Esophagus squamous epithelium (tissue), 5 donors: ENCODE measurements around the gene NCKAP5. TPM values are rescaled to one million over a fixed set of nuclear protein-coding genes. Genes with fewer than 3 reads are reported as not detected.

Experiments
- DNase-seq: peaks from one replicate; lab custom pipeline; 2025; lab: John Stamatoyannopoulos, UW
- H3K27ac ChIP-seq, 4 donors: fragments of 200-600 bp; sonication (generic); one replicate each; pipeline ENCODE4 v1.5.1; 2016 to 2019; ENCODE audit warnings: mild to moderate bottlenecking in 1 of 4
- H3K27me3 ChIP-seq, 4 donors: fragments of 200-600 bp; sonication (generic); 1 replicate in 3 of 4; 2 replicates in 1 of 4; pipeline versions ENCODE4 v1.5.1 to v1.6.0; 2017 to 2021; ENCODE audit warnings: antibody characterized with exemption in 1 of 4
- H3K36me3 ChIP-seq, 3 donors: fragments of 200-600 bp; sonication (generic); one replicate each; pipeline ENCODE4 v1.5.1; 2016 to 2019
- H3K4me1 ChIP-seq, 3 donors: fragments of 200-600 bp; sonication (generic); one replicate each; pipeline ENCODE4 v1.5.1; 2017 to 2019
- H3K4me3 ChIP-seq, 4 donors: fragments of 200-600 bp; sonication (generic); 1 replicate in 3 of 4; 2 replicates in 1 of 4; pipeline ENCODE4 v1.5.1; 2016 to 2019; ENCODE audit warnings: mild to moderate bottlenecking in 2 of 4, moderate library complexity in 1 of 4
- H3K9me3 ChIP-seq, 3 donors: fragments of 200-600 bp; sonication (generic); one replicate each; pipeline ENCODE4 v1.5.1; 2016 to 2019
- POLR2A ChIP-seq, 4 donors: fragments of 450-650 bp; IDR thresholded peaks; one replicate each; pipeline ENCODE4 v1.6.1; 2017; ENCODE audit warnings: antibody characterized with exemption in 4 of 4, mild to moderate bottlenecking in 4 of 4, moderate library complexity in 3 of 4
- WGBS, 2 donors: methylation state at CpG; one replicate each; pipeline ENCODE4 v1.1.5; 2018; 5-methylcytosine and 5-hydroxymethylcytosine counted together
- intact Hi-C: fragments of 100-400 bp; cut with DNase I; formaldehyde crosslinking; loops from one replicate; pipeline ENCODE4 v1.15.0; 2022
- total RNA-seq, 4 donors: library from RNA; depleted of rRNA; stranded (reverse); fragments of >200 nt; gene quantifications; one replicate each; pipeline ENCODE4 v1.1.0, GENCODE V29; 2016
- TF ChIP-seq, protein P1 (sequence below), 6 experiments: fragments of 450-650 bp in 4 of 6; fragments of 200-600 bp in 2 of 6; sonication (generic) in 2 of 6; IDR thresholded peaks; one replicate each; pipeline ENCODE4 v1.5.1; 2016 to 2019; ENCODE audit warnings: antibody characterized with exemption in 6 of 6, mild to moderate bottlenecking in 4 of 6, moderate library complexity in 4 of 6
- donor health status: DM: yes; HTN: yes; CAD: no.

The NCKAP5 gene
- total RNA-seq, 4 donors from 2014 or later: 4.5 to 6.9 (median 5.3) TPM

GRCh38 chr2:132752421-132753206 lies 815.6 kb downstream of the NCKAP5 start:
- intact Hi-C loops: no loop called here
- no peaks in the 10 kb centered on the region for H3K27me3 ChIP-seq
- no peak overlapping the region for H3K27ac ChIP-seq
- H3K36me3 ChIP-seq: no peaks in the 10 kb centered on the region
- WGBS, 2 donors: 85 to 87% methylated on average over 5 of the region's 5 CpGs
- no peak for TF ChIP-seq POLR2A (IDR thresholded peaks at IDR 0.05)
- TF ChIP-seq, protein P1, sequence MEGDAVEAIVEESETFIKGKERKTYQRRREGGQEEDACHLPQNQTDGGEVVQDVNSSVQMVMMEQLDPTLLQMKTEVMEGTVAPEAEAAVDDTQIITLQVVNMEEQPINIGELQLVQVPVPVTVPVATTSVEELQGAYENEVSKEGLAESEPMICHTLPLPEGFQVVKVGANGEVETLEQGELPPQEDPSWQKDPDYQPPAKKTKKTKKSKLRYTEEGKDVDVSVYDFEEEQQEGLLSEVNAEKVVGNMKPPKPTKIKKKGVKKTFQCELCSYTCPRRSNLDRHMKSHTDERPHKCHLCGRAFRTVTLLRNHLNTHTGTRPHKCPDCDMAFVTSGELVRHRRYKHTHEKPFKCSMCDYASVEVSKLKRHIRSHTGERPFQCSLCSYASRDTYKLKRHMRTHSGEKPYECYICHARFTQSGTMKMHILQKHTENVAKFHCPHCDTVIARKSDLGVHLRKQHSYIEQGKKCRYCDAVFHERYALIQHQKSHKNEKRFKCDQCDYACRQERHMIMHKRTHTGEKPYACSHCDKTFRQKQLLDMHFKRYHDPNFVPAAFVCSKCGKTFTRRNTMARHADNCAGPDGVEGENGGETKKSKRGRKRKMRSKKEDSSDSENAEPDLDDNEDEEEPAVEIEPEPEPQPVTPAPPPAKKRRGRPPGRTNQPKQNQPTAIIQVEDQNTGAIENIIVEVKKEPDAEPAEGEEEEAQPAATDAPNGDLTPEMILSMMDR (IDR thresholded peaks at IDR 0.05): no peak
- no peak for DNase-seq
- H3K9me3 ChIP-seq: no peaks in the 10 kb centered on the region
- H3K4me1 ChIP-seq: no peaks in the 10 kb centered on the region
- H3K4me3 ChIP-seq: no peak overlapping the region

DNA sequence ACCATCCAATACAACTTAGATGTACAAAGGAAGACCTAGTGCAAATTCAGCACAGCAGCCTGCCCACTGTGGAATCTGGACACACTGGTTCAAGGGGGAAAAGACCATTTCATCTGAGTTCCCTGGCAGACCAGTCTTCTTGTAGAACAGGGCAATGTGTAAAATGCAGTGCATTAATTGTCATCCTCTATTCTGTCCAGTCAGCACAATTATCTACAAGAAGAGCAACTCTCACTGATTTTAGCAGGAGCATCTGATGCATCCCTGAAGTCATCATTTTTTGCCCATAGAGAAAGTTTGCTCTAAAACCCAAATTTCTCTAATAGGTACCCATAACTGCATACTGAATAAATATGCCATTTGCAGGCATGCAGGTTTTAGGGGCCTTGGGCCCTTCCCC lies 816.4 kb downstream of the NCKAP5 start:
- Histone ChIP-seq H3K4me1 (no peaks in the 10 kb centered on the region), H3K4me3 (no peak overlapping the region), H3K9me3 (no peaks in the 10 kb centered on the region), H3K27ac (no peak overlapping the region), H3K27me3 (no peaks in the 10 kb centered on the region), H3K36me3 (no peaks in the 10 kb centered on the region)
- intact Hi-C loops: no loop called here
- no peak for DNase-seq
- no peak for TF ChIP-seq POLR2A (IDR thresholded peaks at IDR 0.05)

DNA sequence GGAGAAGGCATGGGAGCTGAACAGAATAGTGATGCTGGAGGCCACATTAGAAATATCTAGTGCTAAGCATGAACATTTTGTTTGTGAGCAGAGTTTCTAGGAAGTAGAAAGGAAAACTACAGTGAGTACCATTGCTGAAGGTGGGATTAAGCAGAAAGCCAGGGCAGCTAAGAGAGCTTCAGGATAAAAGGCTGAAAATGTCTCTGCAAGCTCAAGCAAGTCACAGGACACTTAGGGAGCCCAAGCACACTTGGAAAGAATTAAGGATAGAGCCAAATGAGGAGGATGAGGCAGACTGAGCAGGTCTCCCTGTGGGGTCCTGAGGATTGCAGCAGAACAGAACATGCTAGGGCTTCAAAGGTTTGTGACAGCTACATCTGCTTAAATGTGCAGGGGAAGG lies 817.7 kb downstream of the NCKAP5 start:
- H3K4me1 ChIP-seq: no peaks in the 10 kb centered on the region
- intact Hi-C loops: no loop called here
- TF ChIP-seq, protein P1 (IDR thresholded peaks at IDR 0.05): no peak
- TF ChIP-seq POLR2A (IDR thresholded peaks at IDR 0.05): no peak
- H3K27ac ChIP-seq: no peak overlapping the region
- H3K9me3 ChIP-seq: no peaks in the 10 kb centered on the region
- H3K4me3 ChIP-seq: no peak overlapping the region
- H3K36me3 ChIP-seq: no peaks in the 10 kb centered on the region
- DNase-seq: no peak
- H3K27me3 ChIP-seq: no peaks in the 10 kb centered on the region

DNA sequence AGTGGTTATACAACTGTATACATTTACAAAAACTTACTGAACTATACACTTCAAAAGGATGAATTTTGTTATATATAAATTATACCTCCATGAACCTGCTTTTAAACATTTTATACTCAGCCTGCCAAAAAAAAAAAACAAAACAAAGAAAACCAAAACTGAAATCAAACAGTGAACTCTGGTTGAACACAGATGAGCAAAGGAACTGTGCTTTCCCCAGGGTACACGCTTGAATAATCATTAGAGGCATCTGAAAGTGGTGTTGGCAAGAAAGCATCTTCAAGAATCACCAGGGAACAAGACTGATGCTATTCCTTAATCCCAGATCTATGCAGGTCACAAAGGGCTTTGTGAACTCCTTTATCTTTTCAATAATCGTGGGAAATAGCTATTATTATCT lies 821.2 kb downstream of the NCKAP5 start:
- H3K36me3 ChIP-seq: no peaks in the 10 kb centered on the region
- WGBS, 2 donors: 49 to 55% methylated on average over 2 of the region's 2 CpGs
- no peak overlapping the region for H3K4me3 ChIP-seq
- no peaks in the 10 kb centered on the region for H3K27me3 ChIP-seq
- no peak for DNase-seq
- H3K4me1 ChIP-seq: no peaks in the 10 kb centered on the region
- no peak for TF ChIP-seq POLR2A (IDR thresholded peaks at IDR 0.05)
- TF ChIP-seq, protein P1 (IDR thresholded peaks at IDR 0.05): no peak
- intact Hi-C loops: no loop called here
- no peaks in the 10 kb centered on the region for H3K9me3 ChIP-seq
- H3K27ac ChIP-seq: no peak overlapping the region

DNA sequence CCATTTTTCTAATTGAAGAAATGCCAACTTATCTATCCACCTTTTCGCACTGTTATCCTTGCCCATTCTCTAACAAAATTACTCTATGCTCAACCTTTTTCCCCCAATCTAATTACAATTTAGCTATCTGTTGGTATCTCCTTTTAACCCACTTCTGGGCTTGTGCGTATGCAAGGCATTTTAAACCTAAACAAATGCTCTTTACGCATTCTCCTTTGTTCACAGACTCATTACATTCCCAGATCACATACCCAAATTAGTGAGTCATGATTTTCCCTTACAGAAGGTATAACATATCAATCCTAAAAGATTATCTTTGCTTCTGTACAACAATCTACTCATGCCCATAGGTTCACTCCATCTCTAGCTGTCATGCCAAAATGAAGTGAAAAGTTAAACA lies 826.5 kb downstream of the NCKAP5 start:
- Histone ChIP-seq H3K4me1 (no peaks in the 10 kb centered on the region), H3K9me3 (no peaks in the 10 kb centered on the region), H3K27me3 (no peaks in the 10 kb centered on the region), H3K27ac (no peak overlapping the region), H3K36me3 (no peaks in the 10 kb centered on the region), H3K4me3 (no peak overlapping the region)
- DNase-seq: no peak
- intact Hi-C loops: no loop called here
- WGBS, 2 donors: 87 to 91% methylated on average over 3 of the region's 3 CpGs
- no peak for TF ChIP-seq POLR2A (IDR thresholded peaks at IDR 0.05)
- TF ChIP-seq, protein P1 (IDR thresholded peaks at IDR 0.05): no peak
